ENCODE measurements around the gene PGAM5.
"Not testable (repeated sequence)": the region's sequence is repeated elsewhere in the genome, so short reads cannot be mapped to it uniquely, and the experiment has no call there.

Gene PGAM5

GRCh38 chr12:132754160-132754932 is 43.7 kb downstream of the PGAM5 start:
- no peak for DNase-seq

- DNase-seq: not testable (repeated sequence)
These were observed 48.2 kb downstream of the PGAM5 start for GRCh38 chr12:132758825-132759224.

DNA sequence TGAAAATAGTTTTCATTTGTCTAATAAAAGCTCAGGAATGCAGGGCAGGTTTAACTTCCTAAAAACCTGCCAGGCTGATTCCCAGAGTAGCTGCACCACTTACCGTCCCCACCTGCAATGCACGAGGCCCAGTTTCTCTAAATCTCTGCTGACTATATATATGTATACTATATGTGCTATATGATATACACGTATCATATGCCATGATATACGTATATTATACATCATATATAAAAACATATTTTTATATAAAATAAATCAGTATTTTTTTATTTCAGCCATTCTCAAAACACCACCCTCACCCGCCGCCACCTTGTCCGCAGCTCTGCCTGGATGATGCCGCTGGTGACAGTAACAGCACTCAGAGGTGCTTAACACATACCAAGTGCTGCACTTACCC is 48.7 kb downstream of the PGAM5 start:
- no peak for DNase-seq

DNA sequence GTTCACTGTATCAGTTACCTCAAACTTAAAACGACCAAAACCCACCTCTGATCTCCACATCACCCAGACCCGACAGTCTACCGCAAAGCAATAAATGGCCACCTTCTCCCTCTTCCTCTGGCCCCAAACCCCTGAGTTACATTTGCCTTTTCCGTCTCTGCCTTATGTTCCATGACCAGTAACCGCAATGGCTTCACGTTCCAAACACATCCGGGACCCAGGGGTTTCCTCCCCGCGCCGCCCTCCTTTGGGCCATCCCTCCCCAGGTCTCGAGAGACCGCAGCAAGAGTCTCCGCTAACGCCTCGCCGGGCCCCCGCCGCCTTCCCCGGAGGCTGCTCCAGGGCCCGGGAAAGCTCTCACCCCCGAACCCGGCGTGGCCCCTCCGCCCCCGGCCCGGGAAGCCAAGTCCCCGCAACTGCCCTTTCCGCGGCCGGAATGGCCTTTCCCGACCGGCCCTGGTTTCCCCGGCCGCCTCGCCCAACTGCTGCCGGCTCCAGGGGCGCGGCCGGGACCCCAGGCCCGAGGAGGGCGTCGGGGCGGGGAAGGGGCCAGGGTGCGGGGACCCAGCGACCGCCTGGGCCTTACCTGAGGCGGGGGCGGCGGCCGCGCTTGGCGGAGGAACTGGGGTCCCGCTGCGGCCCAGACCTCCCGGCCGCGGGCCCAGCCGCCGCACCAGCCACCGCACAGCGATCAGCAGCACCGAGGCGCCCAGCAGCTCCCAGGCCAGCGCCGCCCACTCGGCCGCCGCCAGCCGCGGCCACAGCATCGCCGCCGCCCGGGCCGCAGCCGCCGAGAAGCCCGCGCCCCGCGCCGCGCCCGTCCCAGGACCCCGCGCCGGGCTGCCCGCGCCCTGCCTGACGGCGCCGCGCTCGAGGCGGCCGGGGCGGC is 50.6 kb downstream of the PGAM5 start, which contains the start of gene ANKLE2:
Gene ANKLE2 (minus strand): TSS at position 801 of the 889 bp plus-strand sequence. CDS start 34 bp downstream, at position 767.
- peak; percentile 56 to 69 for DNase-seq

GRCh38 chr12:132761921-132762583 is 51.4 kb downstream of the PGAM5 start:
- DNase-seq: peak; percentile 83 to 89

- no peak for DNase-seq
These were observed 53.6 kb downstream of the PGAM5 start for GRCh38 chr12:132764231-132764630.

- DNase-seq: no peak
These were observed 54.7 kb downstream of the PGAM5 start for GRCh38 chr12:132765361-132765760.

GRCh38 chr12:132766380-132767085 is 55.9 kb downstream of the PGAM5 start:
- DNase-seq: no peak

- DNase-seq: peak; percentile 21 to 58
These were observed 60.6 kb downstream of the PGAM5 start for GRCh38 chr12:132771126-132771838.
